ENCODE measurements around the gene HOXA13. TPM values are rescaled to one million over a fixed set of nuclear protein-coding genes. Genes with fewer than 3 reads are reported as not detected.

The HOXA13 gene
- total RNA-seq, 1 experiment from 2014 or later: 1.3 TPM

- Mint-ChIP-seq H3K4me1 (ENCODE audit: low read depth, unreplicated experiment) (peaks cover 10% of the 10 kb centered on the region), H3K9me3 (ENCODE audit: low read depth, unreplicated experiment) (no peaks in the 10 kb centered on the region), H3K27me3 (ENCODE audit: unreplicated experiment) (peaks cover 64% of the 10 kb centered on the region), H3K4me3 (ENCODE audit: low read depth, unreplicated experiment) (no peak overlapping the region), H3K27ac (ENCODE audit: unreplicated experiment) (no peak overlapping the region), H3K36me3 (ENCODE audit: insufficient read depth, unreplicated experiment) (peaks cover 25% of the 10 kb centered on the region)
- CTCF ChIA-PET: interaction anchor here (0.7 kb wide), 1 partner anchor 8 kb away, joined by 3 read pairs; no protein-coding TSS in a partner anchor
- BruUV-seq (replicated peaks): no TSS peak
- intact Hi-C loops (cut with micrococcal nuclease; ENCODE audit: unreplicated experiment): no loop called here
- no peak for TF ChIP-seq CTCF (IDR thresholded peaks at IDR 0.05; ENCODE audit: unreplicated experiment)
- DNase-seq: no peak
Measured at GRCh38 chr7:27201580-27202017, 1.7 kb upstream of the HOXA13 start.

- Mint-ChIP-seq H3K9me3 (ENCODE audit: low read depth, unreplicated experiment) (no peaks in the 10 kb centered on the region), H3K27ac (ENCODE audit: unreplicated experiment) (no peak overlapping the region), H3K4me3 (ENCODE audit: low read depth, unreplicated experiment) (peak overlapping the region; percentile 71), H3K27me3 (ENCODE audit: unreplicated experiment) (peaks cover 58% of the 10 kb centered on the region), H3K4me1 (ENCODE audit: low read depth, unreplicated experiment) (peaks cover 10% of the 10 kb centered on the region), H3K36me3 (ENCODE audit: insufficient read depth, unreplicated experiment) (peaks cover 25% of the 10 kb centered on the region)
- TF ChIP-seq CTCF (IDR thresholded peaks at IDR 0.05; ENCODE audit: unreplicated experiment): no peak
- no peak for DNase-seq
- CTCF ChIA-PET: interaction anchor here (0.7 to 1.9 kb wide), 6 partner anchors 9 to 720 kb away, joined by 3 to 9 read pairs (median 4); no protein-coding TSS in a partner anchor
- intact Hi-C loops (cut with micrococcal nuclease; ENCODE audit: unreplicated experiment): no loop called here
- no TSS peak for BruUV-seq (replicated peaks)
Measured at GRCh38 chr7:27200761-27201579, 1.1 kb upstream of the HOXA13 start.

GRCh38 chr7:27198871-27199801 is 755 bp downstream of the HOXA13 start:
- no peak overlapping the region for H3K27ac Mint-ChIP-seq (ENCODE audit: unreplicated experiment)
- no TSS peak for BruUV-seq (replicated peaks)
- H3K27me3 Mint-ChIP-seq (ENCODE audit: unreplicated experiment): peaks cover 40% of the 10 kb centered on the region
- peaks cover 25% of the 10 kb centered on the region for H3K36me3 Mint-ChIP-seq (ENCODE audit: insufficient read depth, unreplicated experiment)
- DNase-seq: peak; percentile 59
- H3K4me1 Mint-ChIP-seq (ENCODE audit: low read depth, unreplicated experiment): peaks cover 10% of the 10 kb centered on the region
- CTCF ChIA-PET: interaction anchor here (0.5 to 1.9 kb wide), 20 partner anchors 9 to 948 kb away, joined by 3 to 9 read pairs (median 3); no protein-coding TSS in a partner anchor
- no peak for TF ChIP-seq CTCF (IDR thresholded peaks at IDR 0.05; ENCODE audit: unreplicated experiment)
- H3K4me3 Mint-ChIP-seq (ENCODE audit: low read depth, unreplicated experiment): peak overlapping the region; percentile 71
- H3K9me3 Mint-ChIP-seq (ENCODE audit: low read depth, unreplicated experiment): no peaks in the 10 kb centered on the region
- intact Hi-C loops (cut with micrococcal nuclease; ENCODE audit: unreplicated experiment): loop anchor here (5.0 kb wide), 1 partner anchor 573 kb away; no protein-coding TSS in a partner anchor

GRCh38 chr7:27198138-27198841 is 1.6 kb downstream of the HOXA13 start:
- no peak for DNase-seq
- Mint-ChIP-seq H3K4me3 (ENCODE audit: low read depth, unreplicated experiment) (peak overlapping the region; percentile 71), H3K27ac (ENCODE audit: unreplicated experiment) (no peak overlapping the region), H3K9me3 (ENCODE audit: low read depth, unreplicated experiment) (no peaks in the 10 kb centered on the region), H3K36me3 (ENCODE audit: insufficient read depth, unreplicated experiment) (peaks cover 25% of the 10 kb centered on the region), H3K4me1 (ENCODE audit: low read depth, unreplicated experiment) (peaks cover 10% of the 10 kb centered on the region), H3K27me3 (ENCODE audit: unreplicated experiment) (peaks cover 31% of the 10 kb centered on the region)
- no peak for TF ChIP-seq CTCF (IDR thresholded peaks at IDR 0.05; ENCODE audit: unreplicated experiment)
- CTCF ChIA-PET: interaction anchor here (0.5 to 1.2 kb wide), 8 partner anchors 10 to 895 kb away, joined by 3 to 5 read pairs (median 3); no protein-coding TSS in a partner anchor
- intact Hi-C loops (cut with micrococcal nuclease; ENCODE audit: unreplicated experiment): loop anchor here (5.0 kb wide), 1 partner anchor 574 kb away; no protein-coding TSS in a partner anchor
- BruUV-seq (replicated peaks): no TSS peak

Data from Calu3 (cell line).